DOHH2 (cell line): ENCODE results near the gene AZIN2.

Experiments used
- H3F3A ChIP-seq: fragments of 200-600 bp; sonication (generic), shearing (Covaris generic); 2 replicates; pipeline ENCODE4 v1.6.0; 2016; ENCODE audit warnings: antibody characterized with exemption, mild to moderate bottlenecking; ENCODE audit not compliant: control insufficient read depth, insufficient read depth
- H3K27ac ChIP-seq: fragments of 200-600 bp; sonication (generic); 2 replicates; pipeline ENCODE4 v1.5.1; 2014; ENCODE audit warnings: low read depth, mild to moderate bottlenecking, low read length, moderate library complexity
- H3K27me3 ChIP-seq: fragments of 200-600 bp; sonication (generic); 2 replicates; pipeline ENCODE4 v1.6.1; 2014; ENCODE audit warnings: mild to moderate bottlenecking, low read length, mixed read lengths; ENCODE audit not compliant: control insufficient read depth
- H3K36me3 ChIP-seq: fragments of 200-600 bp; sonication (generic); 2 replicates; pipeline ENCODE4 v1.6.1; 2014; ENCODE audit warnings: mild to moderate bottlenecking, low read length, moderate library complexity, mixed read lengths; ENCODE audit not compliant: control insufficient read depth
- H3K4me1 ChIP-seq: fragments of 200-600 bp; sonication (generic); 2 replicates; pipeline ENCODE4 v1.6.1; 2014; ENCODE audit warnings: mild to moderate bottlenecking, low read length, mixed read lengths; ENCODE audit not compliant: control insufficient read depth
- H3K4me2 ChIP-seq: fragments of 200-600 bp; sonication (generic); 2 replicates; pipeline ENCODE4 v1.6.0; 2014; ENCODE audit warnings: mild to moderate bottlenecking, low read length, moderate library complexity
- H3K4me3 ChIP-seq: fragments of 200-600 bp; sonication (generic); 2 replicates; pipeline ENCODE4 v1.5.1; 2014; ENCODE audit warnings: mild to moderate bottlenecking, low read length, mixed read lengths
- H3K79me2 ChIP-seq: fragments of 200-600 bp; sonication (generic); 2 replicates; pipeline ENCODE4 v1.6.1; 2014; ENCODE audit warnings: mild to moderate bottlenecking, low read length, mixed read lengths; ENCODE audit not compliant: control insufficient read depth
- H3K9me2 ChIP-seq: fragments of 200-600 bp; sonication (generic); replicated peaks from 2 replicates; pipeline ENCODE4 v1.6.1; 2014; ENCODE audit warnings: mild to moderate bottlenecking, low read length, mixed read lengths; ENCODE audit not compliant: control insufficient read depth
- H3K9me3 ChIP-seq: fragments of 200-600 bp; sonication (generic); 2 replicates; pipeline ENCODE4 v1.6.1; 2014; ENCODE audit warnings: antibody characterized with exemption, low read length, mixed read lengths; ENCODE audit not compliant: control insufficient read depth, insufficient read depth
- H4K20me1 ChIP-seq: fragments of 200-600 bp; sonication (generic); 2 replicates; pipeline ENCODE4 v1.6.0; 2014; ENCODE audit warnings: low read depth, mild to moderate bottlenecking, antibody characterized with exemption, low read length, moderate library complexity; ENCODE audit not compliant: control insufficient read depth, insufficient read depth
- CTCF ChIP-seq: fragments of 200-600 bp; sonication (generic); IDR thresholded peaks from one replicate; pipeline ENCODE4 v1.5.1; 2014; ENCODE audit warnings: antibody characterized with exemption, mild to moderate bottlenecking, low read depth, low read length; ENCODE audit not compliant: poor library complexity, severe bottlenecking
- EZH2phosphoT487 ChIP-seq: fragments of 200-600 bp; sonication (generic); IDR thresholded peaks from 2 replicates; pipeline ENCODE4 v1.6.1; 2017; ENCODE audit warnings: borderline replicate concordance, mild to moderate bottlenecking, antibody characterized with exemption, low read length, moderate library complexity, mixed read lengths

AZIN2 gene

GRCh38 chr1:33165809-33166208 is 84.9 kb downstream of the AZIN2 start:
- TF ChIP-seq CTCF: no peak
- Histone ChIP-seq H3K4me2 (no peak overlapping the region), H3K36me3 (no peaks in the 10 kb centered on the region), H3K4me3 (no peak overlapping the region), H3K4me1 (no peaks in the 10 kb centered on the region), H3K79me2 (no peaks in the 10 kb centered on the region), H3F3A (no peaks in the 10 kb centered on the region), H3K27ac (no peak overlapping the region), H3K27me3 (no peaks in the 10 kb centered on the region), H4K20me1 (no peaks in the 10 kb centered on the region), H3K9me3 (no peaks in the 10 kb centered on the region), H3K9me2 (no peaks in the 10 kb centered on the region)

GRCh38 chr1:33167650-33168447 is 86.9 kb downstream of the AZIN2 start:
- Histone ChIP-seq H3K4me3 (no peak overlapping the region), H3K9me2 (no peaks in the 10 kb centered on the region), H3K4me1 (peaks cover 5% of the 10 kb centered on the region), H3K27ac (no peak overlapping the region), H3F3A (no peaks in the 10 kb centered on the region), H3K36me3 (no peaks in the 10 kb centered on the region), H4K20me1 (no peaks in the 10 kb centered on the region), H3K27me3 (no peaks in the 10 kb centered on the region), H3K9me3 (no peaks in the 10 kb centered on the region), H3K4me2 (no peak overlapping the region), H3K79me2 (no peaks in the 10 kb centered on the region)
- TF ChIP-seq EZH2phosphoT487 (no peak), CTCF (no peak)

GRCh38 chr1:33168556-33169289 is 87.8 kb downstream of the AZIN2 start:
- no peaks in the 10 kb centered on the region for H4K20me1 ChIP-seq
- no peaks in the 10 kb centered on the region for H3K9me2 ChIP-seq
- no peaks in the 10 kb centered on the region for H3K9me3 ChIP-seq
- H3K4me3 ChIP-seq: no peak overlapping the region
- H3F3A ChIP-seq: no peaks in the 10 kb centered on the region
- H3K79me2 ChIP-seq: no peaks in the 10 kb centered on the region
- H3K27ac ChIP-seq: no peak overlapping the region
- no peaks in the 10 kb centered on the region for H3K36me3 ChIP-seq
- no peak for TF ChIP-seq EZH2phosphoT487
- TF ChIP-seq CTCF: no peak
- no peak overlapping the region for H3K4me2 ChIP-seq
- peaks cover 5% of the 10 kb centered on the region for H3K4me1 ChIP-seq
- no peaks in the 10 kb centered on the region for H3K27me3 ChIP-seq
